K562 (cell line): ENCODE measurements around the gene PCDHA7. TPM values are rescaled to one million over a fixed set of nuclear protein-coding genes. Genes with fewer than 3 reads are reported as not detected.

ENCODE experiments used
- ATAC-seq: fragments of 200-7000 bp; cut with Tn5 transposase; 3 replicates; pipeline ENCODE4 v1.9.1; 2020; ENCODE audit warnings: moderate library complexity
- BruUV-seq: library from RNA; stranded (reverse); fragments of 400-500 nt; replicated peaks from 2 replicates; lab custom pipeline; 2021; lab: Mats Ljungman, UMichigan
- CTCF ChIA-PET: fragments of 300-600 bp; formaldehyde crosslinking; extraction: SDS; loops from one replicate; lab custom pipeline; 2021; ENCODE audit warnings: low intra/inter-chr PET ratio; lab: Yijun Ruan, JAX
- POLR2A ChIA-PET: fragments of 300-600, 350-650 bp; sonication (Branson Sonifier 250); formaldehyde crosslinking; extraction: SDS; loops from one replicate; lab custom pipeline; 2021; ENCODE audit warnings: antibody characterized with exemption, inconsistent platforms; lab: Yijun Ruan, JAX
- DNase-seq, 4 experiments: peaks; one replicate each; pipeline versions ENCODE4 v3.0.0 to v3.0.0-alpha.2; 2011 to 2018; ENCODE audit warnings: low spot score in 3 of 4, mixed read lengths in 3 of 4; ENCODE audit errors: extremely low read depth in 1 of 4
- FAIRE-seq: peaks from 2 replicates; lab custom pipeline; 2011; peaks lifted over from hg19 to GRCh38; lab: Jason Lieb, UNC
- H2AFZ ChIP-seq: 2 replicates; pipeline ENCODE4 v1.6.0; 2011; ENCODE audit warnings: low read depth, low read length, control low read depth, inconsistent platforms
- H3K27ac ChIP-seq: fragments of 200-600 bp; 3 replicates; pipeline ENCODE4 v1.8.0; 2011; ENCODE audit warnings: low read depth, mild to moderate bottlenecking, control low read depth, inconsistent platforms, low read length, moderate library complexity, mixed read lengths; ENCODE audit errors: extremely low read depth
- H3K27me3 ChIP-seq, 2 experiments: fragments of 300-600 bp in 1 of 2; 2 replicates in 1 of 2; 3 replicates in 1 of 2; pipeline versions ENCODE4 v1.6.0 to v1.8.0; 2011; ENCODE audit warnings: inconsistent platforms in 2 of 2, low read length in 2 of 2, mild to moderate bottlenecking in 1 of 2, mixed read lengths in 1 of 2, moderate library complexity in 1 of 2; ENCODE audit not compliant: control insufficient read depth in 2 of 2, insufficient read depth in 2 of 2
- H3K36me3 ChIP-seq: fragments of 300-600 bp; 3 replicates; pipeline ENCODE4 v1.8.0; 2011; ENCODE audit warnings: mild to moderate bottlenecking, low read length, inconsistent platforms; ENCODE audit not compliant: control insufficient read depth, insufficient read depth
- H3K4me1 ChIP-seq, 2 experiments: fragments of 200-600 bp in 1 of 2; replicated peaks in 1 of 2; 2 replicates in 1 of 2; 3 replicates in 1 of 2; pipeline versions ENCODE4 v1.5.1 to v1.8.0; 2011; ENCODE audit warnings: inconsistent platforms in 2 of 2, low read length in 2 of 2, mild to moderate bottlenecking in 1 of 2, mixed read lengths in 1 of 2, moderate library complexity in 1 of 2; ENCODE audit not compliant: control insufficient read depth in 2 of 2, insufficient read depth in 2 of 2
- H3K4me2 ChIP-seq: 2 replicates; pipeline ENCODE4 v1.6.1; 2011; ENCODE audit warnings: low read length, control low read depth, inconsistent platforms, mixed read lengths; ENCODE audit not compliant: insufficient read depth
- H3K4me3 ChIP-seq: fragments of 200-600 bp; sonication (generic), shearing (Covaris generic); 2 replicates; pipeline ENCODE4 v1.5.1; 2016; ENCODE audit warnings: control low read depth, inconsistent platforms
- H3K79me2 ChIP-seq: fragments of 200-600 bp; 3 replicates; pipeline ENCODE4 v1.8.0; 2011; ENCODE audit warnings: low read length, inconsistent platforms; ENCODE audit not compliant: control insufficient read depth, insufficient read depth
- H3K9ac ChIP-seq, 2 experiments: 2 replicates each; pipeline versions ENCODE4 v1.6.0 to v1.6.1; 2011; ENCODE audit warnings: low read depth in 2 of 2, low read length in 2 of 2, control low read depth in 1 of 2, inconsistent platforms in 1 of 2, mild to moderate bottlenecking in 1 of 2, mixed read lengths in 1 of 2; ENCODE audit not compliant: insufficient read depth in 1 of 2
- H3K9me1 ChIP-seq: one replicate; pipeline ENCODE4 v1.6.0; 2011; ENCODE audit warnings: inconsistent platforms, mild to moderate bottlenecking, low read length, moderate library complexity; ENCODE audit not compliant: control insufficient read depth, insufficient read depth
- H3K9me3 ChIP-seq: replicated peaks from 2 replicates; pipeline ENCODE4 v1.5.1; 2011; ENCODE audit warnings: low read depth, low read length, inconsistent platforms; ENCODE audit not compliant: control insufficient read depth, insufficient read depth
- H4K20me1 ChIP-seq: replicated peaks from 2 replicates; pipeline ENCODE4 v1.6.1; 2011; ENCODE audit warnings: low read length, inconsistent platforms, mixed read lengths; ENCODE audit not compliant: control insufficient read depth, insufficient read depth
- ARID2 ChIP-seq: fragments of 450-650 bp; IDR thresholded peaks from 2 replicates; pipeline ENCODE4 v1.6.1; 2017; ENCODE audit warnings: antibody characterized with exemption, mild to moderate bottlenecking
- FOXJ3 ChIP-seq: sonication (generic); formaldehyde crosslinking; IDR thresholded peaks from 2 replicates; pipeline ENCODE4 v1.4.0; 2020; ENCODE audit warnings: mild to moderate bottlenecking, missing genetic modification reagents
- GABPB1 ChIP-seq: sonication (generic); formaldehyde crosslinking; IDR thresholded peaks from 2 replicates; pipeline ENCODE4 v1.8.0; 2022; ENCODE audit warnings: mild to moderate bottlenecking, missing genetic modification reagents
- HMGXB4 ChIP-seq: sonication (generic); formaldehyde crosslinking; IDR thresholded peaks from 2 replicates; pipeline ENCODE4 v1.8.1; 2023; ENCODE audit warnings: mild to moderate bottlenecking, missing genetic modification reagents
- KLF13 ChIP-seq: fragments of 450-650 bp; IDR thresholded peaks from 2 replicates; pipeline ENCODE4 v1.6.1; 2016; ENCODE audit warnings: missing genetic modification characterization, low read depth, mild to moderate bottlenecking, missing compliant biosample characterization, moderate library complexity, borderline replicate concordance
- PTBP1 ChIP-seq: fragments of 200-400 bp; formaldehyde crosslinking; IDR thresholded peaks from 2 replicates; pipeline ENCODE4 v1.6.1; 2017; ENCODE audit warnings: low read depth, low read length
- SNRNP70 ChIP-seq: fragments of 200-400 bp; formaldehyde crosslinking; optimal IDR thresholded peaks from 2 replicates; pipeline ENCODE3; 2017; ENCODE audit warnings: low read depth, low read length
- TCF7L2 ChIP-seq: fragments of 150-350 bp; IDR thresholded peaks from 2 replicates; pipeline ENCODE4 v1.6.1; 2016; ENCODE audit warnings: low read depth, mild to moderate bottlenecking, low read length, moderate library complexity
- WGBS: fragments of 100-300 bp; shearing (Covaris generic); methylation state at CpG from one replicate; pipeline ENCODE4 v1.1.6; 2016; ENCODE audit warnings: low coverage, mixed read lengths; ENCODE audit not compliant: insufficient coverage; ENCODE audit errors: missing lambda C conversion rate; 5-methylcytosine and 5-hydroxymethylcytosine counted together
- in situ Hi-C: fragments of 300-500 bp; cut with MboI; formaldehyde crosslinking; loops from 4 replicates; pipeline ENCODE4 v1.15.0; 2018; ENCODE audit warnings: inconsistent platforms, mixed read lengths
- intact Hi-C: fragments of 100-400 bp; cut with micrococcal nuclease; formaldehyde crosslinking; loops from 2 replicates; pipeline ENCODE4 v1.14.2; 2022
- polyA plus RNA-seq, 8 experiments: library from polyadenylated mRNA; depleted of rRNA in 4 of 8; stranded (reverse) in 5 of 8; unstranded in 3 of 8; fragments of >200 nt; fragmentation: Nextera tagmentation in 2 of 8; fragmentation: Illumina TruSeq in 1 of 8; extraction: Ambion mirVana in 2 of 8; extraction: Trizol in 1 of 8; gene quantifications; 2 replicates each; pipeline versions ENCODE4 v1.2.1 to v1.2.3, GENCODE V29; 2011 to 2014; ENCODE audit warnings: inconsistent platforms in 1 of 8, missing spikeins in 1 of 8
- total RNA-seq, 7 experiments: library from RNA; depleted of rRNA in 6 of 7; stranded (reverse); fragments of >200 nt in 6 of 7; fragmentation: Illumina TruSeq in 2 of 7; extraction: Trizol in 2 of 7; gene quantifications; 2 replicates each; pipeline versions ENCODE4 v1.2.1 to v1.2.3, GENCODE V29; 2011 to 2021; ENCODE audit warnings: low replicate concordance in 1 of 7

PCDHA7 gene
- total and polyA plus RNA-seq, 9 of the 15 experiments (the other 6 are each of a cell fraction or from before 2014, with no cell fraction given): not detected

DNA sequence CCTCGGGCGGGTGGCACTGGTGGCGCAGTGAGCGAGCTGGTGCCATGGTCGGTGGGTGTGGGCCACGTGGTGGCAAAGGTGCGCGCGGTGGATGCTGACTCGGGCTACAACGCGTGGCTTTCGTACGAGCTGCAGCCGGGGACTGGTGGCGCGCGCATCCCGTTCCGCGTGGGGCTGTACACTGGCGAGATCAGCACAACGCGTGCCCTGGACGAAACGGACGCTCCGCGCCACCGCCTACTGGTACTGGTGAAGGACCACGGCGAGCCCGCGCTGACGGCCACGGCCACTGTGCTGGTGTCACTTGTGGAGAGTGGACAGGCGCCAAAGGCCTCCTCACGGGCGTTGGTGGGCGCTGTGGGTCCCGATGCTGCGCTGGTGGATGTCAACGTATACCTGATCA, 25.2 kb upstream of the PCDHA7 start:
- no TSS peak for BruUV-seq
- FAIRE-seq: no peak
- Histone ChIP-seq H4K20me1 (no peaks in the 10 kb centered on the region), H3K27me3 (no peaks in the 10 kb centered on the region), H3K27ac (no peak overlapping the region), H3K79me2 (no peaks in the 10 kb centered on the region), H3K4me1 (peaks cover 0 to 5% of the 10 kb centered on the region in 2 experiments; a peak in 2 of 5 replicates), H2AFZ (no peak overlapping the region), H3K9me1 (no peaks in the 10 kb centered on the region), H3K9ac (no peak overlapping the region), H3K4me2 (no peak overlapping the region), H3K36me3 (no peaks in the 10 kb centered on the region), H3K9me3 (no peaks in the 10 kb centered on the region; the same call in 1 of the 2 replicates), H3K4me3 (no peak overlapping the region)
- intact Hi-C loops: no loop called here
- ChIA-PET POLR2A (no interaction called here), CTCF (no interaction called here)
- 39% methylated on average over 32 of the region's 43 CpGs for WGBS
- in situ Hi-C loops: no loop called here
- TF ChIP-seq FOXJ3 (CRISPR knock-in tag): no peak
- no peak for TF ChIP-seq ARID2
- no peak for TF ChIP-seq PTBP1
- TF ChIP-seq KLF13 (tag): no peak
- TF ChIP-seq HMGXB4 (CRISPR knock-in tag): no peak
- no peak for TF ChIP-seq TCF7L2
- no peak for TF ChIP-seq GABPB1 (CRISPR knock-in tag)
- no peak for TF ChIP-seq SNRNP70
- DNase-seq: no peak
- no peak for ATAC-seq
